A204.1 (cell line): Measurements from ENCODE around the gene APOL3.
"Not testable (repeated sequence)": the region's sequence is repeated elsewhere in the genome, so short reads cannot be mapped to it uniquely, and the experiment has no call there.

Experiments
- FAIRE-seq: peaks from 2 replicates; lab custom pipeline; 2012; peaks lifted over from hg19 to GRCh38; lab: Jason Lieb, UNC

Gene APOL3

GRCh38 chr22:36160499-36160942, at the start of gene APOL3:
APOL3 (minus strand) TSS chr22:36160755; CDS start chr22:36149055, 11,700 bp downstream.
- FAIRE-seq = no peak

GRCh38 chr22:36210224-36210623, 49.7 kb upstream of the APOL3 start:
- no peak for FAIRE-seq

GRCh38 chr22:36209488-36209908, 48.9 kb upstream of the APOL3 start:
- FAIRE-seq = not testable (repeated sequence)

GRCh38 chr22:36208914-36209313, 48.4 kb upstream of the APOL3 start:
- no peak for FAIRE-seq

- FAIRE-seq = no peak
Measured at GRCh38 chr22:36208162-36208765, 47.7 kb upstream of the APOL3 start.

GRCh38 chr22:36206255-36206654, 45.7 kb upstream of the APOL3 start:
- no peak for FAIRE-seq

- FAIRE-seq = not testable (repeated sequence)
Measured at GRCh38 chr22:36205573-36205972, 45.0 kb upstream of the APOL3 start.

- FAIRE-seq = no peak
Measured at GRCh38 chr22:36204632-36205015, 44.1 kb upstream of the APOL3 start.

- no peak for FAIRE-seq
Measured at GRCh38 chr22:36204001-36204631, 43.6 kb upstream of the APOL3 start.

GRCh38 chr22:36203441-36203840, 42.9 kb upstream of the APOL3 start:
- FAIRE-seq = not testable (repeated sequence)

- FAIRE-seq = not testable (repeated sequence)
Measured at GRCh38 chr22:36202906-36203305, 42.4 kb upstream of the APOL3 start.

- no peak for FAIRE-seq
Measured at GRCh38 chr22:36201630-36202319, 41.2 kb upstream of the APOL3 start, which contains the start of gene APOL4. APOL4 (minus strand) TSS chr22:36201809; CDS start chr22:36201734, 75 bp downstream.

GRCh38 chr22:36201025-36201424, 40.5 kb upstream of the APOL3 start:
- not testable (repeated sequence) for FAIRE-seq

- no peak for FAIRE-seq
Measured at GRCh38 chr22:36199001-36199551, 38.5 kb upstream of the APOL3 start.

- FAIRE-seq = no peak
Measured at GRCh38 chr22:36198536-36198935, 38.0 kb upstream of the APOL3 start.

- FAIRE-seq = no peak
Measured at GRCh38 chr22:36197514-36198146, 37.1 kb upstream of the APOL3 start.

- FAIRE-seq = no peak
Measured at GRCh38 chr22:36197065-36197440, 36.5 kb upstream of the APOL3 start.

- FAIRE-seq = no peak
Measured at GRCh38 chr22:36196254-36197064, 35.9 kb upstream of the APOL3 start.

- FAIRE-seq = peak; percentile 93
Measured at GRCh38 chr22:36194971-36195370, 34.4 kb upstream of the APOL3 start.

- no peak for FAIRE-seq
Measured at GRCh38 chr22:36194385-36194784, 33.8 kb upstream of the APOL3 start.

- FAIRE-seq = no peak
Measured at GRCh38 chr22:36193577-36193976, 33.0 kb upstream of the APOL3 start.

GRCh38 chr22:36193171-36193570, 32.6 kb upstream of the APOL3 start:
- no peak for FAIRE-seq
